NCI-H524 treated with DMSO at 0.1 percent for 48 hours (cell line): ENCODE results near the gene UMOD.

Source experiments
- DNase-seq: peaks from one replicate; lab custom pipeline; 2025; lab: John Stamatoyannopoulos, UW

UMOD gene

DNA sequence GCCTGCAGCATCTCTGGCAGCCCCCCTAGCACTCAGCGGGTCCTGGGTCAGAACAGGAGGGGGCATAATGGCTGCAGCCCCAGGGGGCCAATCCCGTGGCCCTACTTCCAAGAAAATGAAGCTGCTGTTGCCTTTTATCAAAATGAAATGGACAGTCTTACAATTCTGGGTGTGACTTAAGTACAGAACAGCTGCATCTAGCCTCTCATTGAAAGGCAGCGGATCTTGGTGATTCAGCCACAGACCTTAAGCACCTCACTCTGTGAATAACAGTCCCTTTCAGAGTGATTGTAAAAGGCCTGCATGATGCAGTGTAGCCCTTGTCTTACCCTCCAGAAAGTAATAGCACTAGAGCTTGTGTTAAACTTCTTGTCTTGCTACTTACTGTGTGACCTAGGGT lies 11.5 kb upstream of the UMOD start:
- no peak for DNase-seq

DNA sequence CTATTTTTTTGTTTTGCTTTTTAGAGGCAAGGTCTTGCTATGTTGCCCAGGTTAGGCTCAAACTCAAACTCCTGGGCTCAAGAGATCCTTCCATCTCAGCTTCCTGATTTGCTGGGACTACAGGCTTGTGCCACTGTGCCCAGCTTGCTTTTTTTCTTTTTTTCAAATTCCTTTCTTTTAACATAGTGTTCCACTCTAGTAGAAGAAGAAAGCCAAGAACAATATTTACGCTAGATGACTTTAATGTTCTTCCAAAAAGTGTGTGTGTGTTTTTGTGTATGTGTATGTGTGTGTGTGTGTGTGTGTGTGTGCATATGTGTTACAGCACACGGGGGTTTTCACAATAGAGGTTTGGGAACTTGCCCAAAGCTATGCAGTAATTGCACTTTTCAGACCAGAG lies 10.7 kb upstream of the UMOD start:
- no peak for DNase-seq

DNA sequence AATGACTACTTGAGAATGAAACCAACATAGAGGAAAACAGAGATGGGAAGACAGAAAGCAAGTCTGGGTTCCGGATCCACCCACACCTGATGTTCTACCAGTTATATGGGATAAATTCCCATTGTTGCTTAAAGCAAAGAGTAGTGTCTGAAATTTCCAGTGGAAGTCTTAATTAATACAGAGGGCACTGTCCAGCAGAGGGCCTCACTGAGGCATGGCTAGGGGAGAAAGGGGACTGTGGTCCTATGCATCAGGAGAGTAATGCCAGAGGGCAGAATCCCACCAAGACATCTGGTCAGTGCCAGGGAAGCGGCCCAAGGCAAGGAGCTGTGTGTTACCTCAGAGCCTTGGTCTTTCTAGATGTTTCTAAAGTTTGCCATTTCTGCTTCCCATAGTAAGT lies 7.5 kb upstream of the UMOD start:
- DNase-seq, result no peak

DNA sequence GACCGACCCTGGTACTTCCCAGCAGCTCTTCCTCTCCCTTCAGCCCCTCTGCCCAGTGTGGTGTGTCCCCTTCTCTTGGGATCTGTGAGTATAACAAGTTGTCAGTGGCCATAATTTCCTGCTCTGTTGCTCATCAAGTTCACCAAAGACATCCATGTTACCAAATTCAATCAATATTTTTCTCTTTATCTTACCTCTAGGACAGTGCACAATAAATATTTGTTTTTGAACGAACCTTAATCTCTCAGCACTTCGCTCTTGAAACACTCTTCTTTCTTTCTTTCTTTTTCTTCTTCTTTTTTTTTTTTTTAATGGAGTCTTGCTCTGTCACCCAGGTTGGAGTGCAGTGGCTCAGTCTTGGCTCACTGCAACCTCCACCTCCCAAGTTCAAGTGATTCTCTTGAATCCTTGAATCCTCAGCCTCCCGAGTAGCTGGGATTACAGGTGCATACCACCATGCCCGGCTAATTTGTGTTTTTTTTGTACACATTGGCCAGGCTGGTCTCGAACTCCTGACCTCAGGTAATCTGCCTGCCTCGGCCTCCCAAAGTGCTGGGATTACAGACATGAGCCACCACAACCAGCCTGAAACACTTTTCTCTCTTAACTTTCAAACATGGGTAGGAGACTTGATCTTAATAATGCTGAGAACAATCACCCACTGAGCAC lies 2.7 kb upstream of the UMOD start:
- no peak for DNase-seq

DNA sequence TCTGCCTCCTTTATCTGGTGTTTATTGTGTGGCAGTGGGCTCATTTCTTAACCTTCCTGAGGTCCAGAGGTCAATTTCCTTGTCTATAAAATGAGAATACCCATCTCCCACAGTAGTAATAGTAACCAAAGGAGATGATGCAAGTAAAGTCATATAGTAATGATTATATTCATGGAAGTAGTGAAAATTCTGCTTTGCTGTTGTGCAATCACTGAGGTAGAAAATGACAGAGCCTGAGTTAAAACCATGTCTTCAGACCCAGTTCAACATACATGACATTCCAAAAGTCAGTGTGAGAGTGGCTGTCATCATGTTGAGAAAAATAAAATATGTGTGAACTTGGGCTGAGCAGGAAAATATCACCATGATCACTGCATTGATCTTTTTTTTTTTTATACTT lies 864 bp upstream of the UMOD start:
- no peak for DNase-seq

DNA sequence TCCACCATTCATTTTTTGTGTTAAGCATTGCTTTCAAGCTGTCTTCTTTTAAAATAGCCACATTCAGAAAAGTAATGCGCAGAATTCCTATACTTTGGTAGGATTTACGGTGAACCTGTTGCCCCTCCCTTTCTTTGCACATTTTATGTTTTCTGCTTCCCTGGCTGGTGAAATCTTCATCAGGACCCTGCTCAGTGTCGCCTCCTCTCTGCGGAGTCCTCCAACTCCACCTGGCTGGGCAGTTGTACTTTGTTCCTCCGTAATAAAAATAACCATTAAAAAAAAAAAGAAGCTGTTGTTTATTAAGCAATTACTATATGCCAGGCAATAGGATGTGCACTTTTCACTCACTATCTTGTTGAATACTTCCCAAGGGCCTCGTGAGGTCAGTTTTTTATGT lies 2.9 kb downstream of the UMOD start:
- no peak for DNase-seq

DNA sequence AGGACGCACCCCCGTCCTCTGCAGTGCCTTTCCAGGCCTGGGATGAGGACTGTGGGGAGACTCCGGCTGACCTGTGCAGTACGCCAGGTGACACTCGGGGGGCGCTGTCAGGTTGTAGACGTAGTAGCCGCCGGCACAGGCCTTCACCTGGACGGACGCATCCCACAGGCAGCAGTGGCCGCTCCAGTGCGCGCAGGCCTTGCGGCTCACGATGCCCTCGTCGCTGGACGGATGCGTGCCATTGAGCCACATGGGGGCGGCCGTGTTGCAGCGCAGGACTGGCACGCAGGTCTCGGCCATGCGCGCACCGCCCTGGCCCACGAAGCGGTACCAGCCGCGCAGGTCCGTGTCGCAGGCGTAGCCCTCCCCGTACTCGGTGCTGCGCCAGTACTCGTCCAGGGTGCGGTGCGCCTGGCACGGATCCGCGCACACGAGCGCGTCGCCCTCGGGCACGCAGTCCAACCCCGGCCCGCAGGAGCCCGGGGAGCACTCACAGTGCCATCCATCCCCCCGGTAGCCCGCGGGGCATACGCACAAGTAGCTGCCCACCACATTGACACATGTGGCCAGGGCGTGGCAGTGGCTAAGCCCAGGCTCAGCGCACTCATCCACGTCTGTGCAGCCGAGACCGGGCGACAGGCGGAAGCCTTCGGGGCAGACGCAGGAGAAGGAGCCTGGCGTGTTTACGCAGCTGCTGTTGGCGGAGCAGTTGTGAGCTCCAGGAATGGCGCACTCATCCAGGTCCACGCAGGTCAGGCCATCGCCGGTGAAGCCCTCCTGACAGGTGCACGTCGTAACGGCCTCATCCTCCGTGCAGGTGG lies 3.9 kb downstream of the UMOD start:
- no peak for DNase-seq

DNA sequence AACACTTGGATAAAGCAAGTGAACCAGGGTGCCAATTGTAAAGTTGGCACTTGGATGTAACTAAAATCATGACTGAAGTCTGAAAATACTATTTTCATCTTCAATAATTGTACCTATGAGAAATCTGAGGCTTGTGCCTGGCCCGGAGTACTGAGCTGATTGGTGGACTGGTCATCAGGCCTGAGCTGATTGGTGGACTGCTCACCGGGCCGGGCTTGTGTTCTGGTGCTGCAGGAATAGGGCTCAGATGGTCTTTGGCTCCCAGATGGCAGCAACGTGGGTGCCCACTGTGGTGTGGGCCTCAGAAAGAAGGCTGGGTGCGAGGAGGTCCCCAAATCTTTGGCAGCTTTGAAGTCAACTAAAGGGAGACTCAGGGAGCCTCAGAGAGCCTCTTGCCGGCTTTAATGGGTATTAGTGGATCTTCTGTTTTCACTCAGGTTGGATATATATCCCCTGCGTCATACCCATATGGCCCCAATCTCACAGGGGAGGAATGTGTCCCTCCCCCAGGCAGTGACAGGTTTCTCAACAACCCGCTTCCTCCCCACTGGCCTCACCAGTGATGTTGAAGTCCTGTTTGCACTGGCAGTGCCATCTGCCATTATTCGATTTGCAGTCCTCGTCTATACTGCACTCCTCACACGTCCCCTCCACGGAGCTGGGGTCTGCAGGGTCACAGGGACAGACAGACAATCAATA lies 4.7 kb downstream of the UMOD start:
- no peak for DNase-seq

DNA sequence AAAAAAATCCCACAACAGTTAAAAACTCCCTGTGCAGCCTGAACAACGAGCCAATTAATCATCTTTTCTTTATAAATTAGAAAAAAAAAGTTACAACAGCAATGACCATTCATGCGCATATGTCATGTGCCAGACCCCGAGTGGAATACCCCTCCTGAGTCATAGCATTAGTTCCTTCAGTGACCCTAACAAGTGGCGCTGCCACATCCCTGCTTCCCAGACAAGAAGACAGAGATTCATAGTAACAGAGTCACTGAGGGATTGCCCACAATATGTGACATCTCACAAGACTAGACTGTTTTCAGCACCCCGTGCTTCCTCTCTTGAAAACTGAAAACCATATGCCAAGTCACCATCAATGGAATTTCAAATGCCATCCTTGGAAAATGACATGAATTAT lies 7.9 kb downstream of the UMOD start:
- no peak for DNase-seq

DNA sequence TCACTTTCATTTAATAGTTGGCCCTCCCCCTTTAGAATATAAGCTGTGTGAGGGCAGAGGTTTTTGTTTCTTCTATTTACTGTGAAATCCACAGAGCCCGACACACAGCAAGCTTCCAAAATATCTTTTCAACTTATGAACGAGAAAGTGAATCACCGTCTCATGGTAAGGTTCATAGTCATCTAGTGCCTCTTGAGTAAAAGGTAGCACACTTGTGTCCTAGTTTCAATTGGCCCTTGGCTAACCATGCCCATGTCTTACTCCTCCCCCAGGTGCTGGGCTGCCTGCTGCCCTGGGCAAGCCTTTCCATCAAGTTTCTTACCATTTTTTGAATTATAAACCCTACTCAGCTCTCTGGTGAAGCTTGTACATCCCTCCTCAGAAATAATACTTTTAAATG lies 12.8 kb downstream of the UMOD start:
- DNase-seq, result no peak

DNA sequence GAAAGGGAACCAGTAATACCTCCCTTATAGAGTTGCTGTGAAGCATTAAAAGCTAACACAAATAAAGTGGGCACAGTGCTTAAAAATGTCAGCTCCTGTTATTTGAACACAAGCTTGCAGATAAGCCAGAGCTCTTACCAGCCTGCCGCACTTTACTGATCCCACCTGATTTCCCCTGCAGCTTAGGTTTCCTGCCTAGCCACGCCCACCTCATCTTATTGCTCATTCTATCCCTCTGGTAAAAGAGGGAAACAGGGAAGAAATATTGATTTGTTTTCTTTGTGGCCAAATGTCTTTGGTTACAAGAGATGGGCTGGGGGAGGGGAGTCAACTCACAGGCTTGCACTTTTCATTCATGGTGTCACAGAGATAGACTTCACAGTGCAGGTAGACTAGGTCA lies 15.6 kb downstream of the UMOD start:
- DNase-seq, result no peak

DNA sequence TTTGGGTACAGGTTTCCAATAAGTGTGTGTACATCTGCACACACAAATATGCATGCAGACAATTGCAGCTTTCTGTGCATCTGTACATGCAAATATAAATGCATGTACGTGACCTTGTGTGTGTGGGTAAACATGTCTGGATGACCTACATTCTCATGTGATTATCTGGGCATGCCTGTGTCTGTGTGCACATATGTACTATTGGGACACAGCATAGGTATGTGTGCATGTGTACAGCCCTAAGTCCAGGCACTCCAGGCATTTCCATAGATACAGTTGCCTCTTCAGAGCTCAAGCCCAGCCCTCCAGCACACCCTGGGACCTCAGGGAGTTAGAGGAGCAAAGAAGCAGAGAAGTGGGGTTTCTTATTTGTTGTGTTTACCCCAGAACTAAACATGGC lies 18.1 kb downstream of the UMOD start:
- DNase-seq, result no peak

DNA sequence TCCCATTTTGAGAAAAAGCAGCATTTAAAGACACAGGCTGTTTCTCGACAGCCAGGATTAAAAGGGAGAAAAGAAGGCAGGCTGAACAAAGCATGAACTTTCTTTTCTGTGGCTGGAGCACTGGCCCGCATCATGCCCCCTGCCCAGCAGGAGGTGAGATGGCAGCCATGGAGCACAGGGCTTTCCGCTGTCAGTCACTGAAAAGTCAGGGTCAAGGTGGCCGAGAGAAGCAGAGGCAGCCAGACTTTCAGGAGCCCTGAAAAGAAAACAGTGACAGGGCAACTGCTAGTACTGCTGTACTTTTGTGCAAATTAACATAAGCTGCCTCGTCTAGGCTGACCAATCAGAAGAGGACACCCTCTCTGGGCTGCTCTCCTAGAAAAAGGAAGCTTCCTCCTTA lies 19.4 kb downstream of the UMOD start:
- DNase-seq, result no peak

DNA sequence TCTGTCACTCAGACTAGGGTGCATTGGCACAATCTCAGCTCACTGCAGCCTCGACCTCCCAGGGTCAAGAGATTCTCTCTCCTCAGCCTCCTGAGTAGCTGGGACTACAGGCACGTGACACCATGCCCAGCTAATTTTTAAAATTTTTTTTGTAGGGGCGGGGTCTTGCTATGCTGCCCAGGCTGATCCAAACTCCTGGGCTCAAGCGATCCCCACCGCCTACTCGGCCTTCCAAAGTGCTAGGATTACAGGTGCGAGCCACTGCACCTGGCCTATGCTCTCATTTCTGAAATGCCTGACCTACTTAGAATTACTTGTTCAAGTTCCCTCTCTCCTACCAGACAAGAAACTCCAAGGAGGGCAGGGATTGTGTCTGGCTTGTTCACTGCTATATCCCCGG lies 20.1 kb downstream of the UMOD start:
- no peak for DNase-seq

DNA sequence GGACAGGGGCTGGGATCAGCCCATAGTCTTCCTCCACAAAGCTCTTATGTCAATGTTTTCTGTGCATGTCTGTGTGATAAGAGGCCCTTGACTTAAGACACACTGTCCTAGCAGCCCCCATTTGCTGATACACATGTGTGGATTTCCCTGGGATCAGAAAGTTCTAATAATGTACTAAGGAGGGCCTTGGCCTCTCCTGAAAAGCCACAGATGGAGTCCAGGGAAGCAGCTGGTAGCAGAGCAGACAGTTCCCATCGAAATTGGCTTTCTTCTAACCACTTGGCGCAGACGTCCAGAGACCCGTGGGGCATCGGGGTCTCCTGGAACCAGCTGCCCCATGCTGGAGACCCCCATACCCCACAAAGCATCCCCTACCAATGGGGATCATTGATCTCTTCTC lies 20.9 kb downstream of the UMOD start:
- no peak for DNase-seq

DNA sequence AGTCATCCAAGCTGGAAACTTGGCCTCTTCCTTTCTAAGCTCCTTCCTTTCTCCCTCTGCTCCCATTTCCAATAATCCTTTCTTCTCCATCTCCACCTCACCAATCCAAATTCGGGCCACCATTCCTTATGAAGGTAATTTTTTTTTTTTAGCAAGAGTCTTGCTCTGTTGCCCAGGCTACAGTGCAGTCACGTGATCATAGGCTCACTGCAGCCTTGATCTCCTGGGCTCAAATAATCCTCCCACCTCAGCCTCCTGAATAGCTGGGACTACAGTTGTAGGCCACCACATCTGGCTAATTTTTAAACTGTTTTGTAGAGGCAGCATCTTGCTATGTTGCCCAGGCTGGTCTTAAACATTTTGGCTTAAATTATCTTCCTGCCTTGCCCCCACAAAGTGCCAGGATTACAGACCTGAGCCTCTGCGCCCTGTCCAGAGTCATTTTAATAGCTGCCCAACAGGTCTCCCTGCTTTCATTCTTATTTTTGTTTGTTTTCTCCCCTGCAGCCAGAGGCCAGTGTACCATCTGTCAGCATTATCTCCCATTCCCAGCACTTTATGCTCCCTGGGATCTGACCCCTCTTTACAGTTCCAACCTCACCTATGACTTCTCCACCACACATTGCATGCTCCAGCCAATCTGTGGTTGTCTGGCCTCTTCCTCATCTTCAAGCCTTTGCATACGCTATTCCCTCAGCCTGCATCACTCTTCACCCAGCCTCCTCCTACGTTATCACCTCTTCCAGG lies 22.9 kb downstream of the UMOD start:
- DNase-seq, result no peak

DNA sequence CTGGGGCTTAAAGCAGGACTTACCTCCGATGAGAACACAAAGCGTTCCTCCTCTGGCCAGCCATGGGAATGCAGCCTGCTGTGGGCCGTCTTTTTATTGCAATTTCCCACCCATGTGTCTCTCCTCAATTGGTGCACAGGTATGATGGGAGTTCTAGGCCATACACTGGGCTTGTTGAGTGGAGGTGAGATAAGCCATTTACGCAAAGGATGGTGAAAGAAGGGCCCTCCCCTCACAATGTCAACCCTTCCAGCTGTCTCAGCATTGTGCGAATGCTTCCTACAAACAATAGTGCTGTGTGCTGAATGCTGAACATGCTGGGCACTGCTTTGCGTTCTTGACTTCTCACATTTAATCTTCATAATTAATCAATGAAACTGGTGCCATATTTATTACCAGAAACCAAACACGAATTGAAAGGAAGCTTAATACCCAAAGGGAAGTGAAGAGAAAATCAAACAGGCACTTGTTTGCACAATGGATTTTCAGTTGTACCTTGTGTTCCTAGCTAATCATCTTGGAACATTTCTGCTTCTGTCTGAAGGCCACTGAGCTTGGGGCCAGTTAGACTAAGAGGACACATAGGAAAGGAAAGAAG lies 25.0 kb downstream of the UMOD start, which contains the start of gene GP2:
Gene GP2, minus strand, starts transcription at position 70 of the 598 bp plus-strand sequence. CDS start 1,082 bp downstream, outside the sequence.
- DNase-seq, result no peak

DNA sequence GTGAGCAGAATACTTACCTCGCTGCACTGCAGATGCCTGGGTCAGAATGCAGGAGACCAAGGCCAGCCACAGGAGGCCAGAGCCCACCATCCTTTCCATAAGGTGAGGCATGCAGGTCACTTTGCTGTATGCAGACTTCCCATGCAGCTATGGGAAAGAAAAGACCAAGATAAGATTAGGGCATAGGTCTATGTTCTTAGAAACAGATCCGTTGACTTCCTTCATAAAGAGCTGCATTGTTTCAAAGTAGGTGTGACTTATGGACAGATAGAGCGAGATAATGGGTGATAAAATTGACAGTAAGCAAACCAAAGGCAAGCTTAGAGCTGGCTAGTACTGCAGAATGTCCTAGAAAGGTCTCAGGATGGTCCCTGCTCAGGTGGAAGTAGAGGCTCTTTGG lies 26.2 kb downstream of the UMOD start:
- DNase-seq, result no peak

DNA sequence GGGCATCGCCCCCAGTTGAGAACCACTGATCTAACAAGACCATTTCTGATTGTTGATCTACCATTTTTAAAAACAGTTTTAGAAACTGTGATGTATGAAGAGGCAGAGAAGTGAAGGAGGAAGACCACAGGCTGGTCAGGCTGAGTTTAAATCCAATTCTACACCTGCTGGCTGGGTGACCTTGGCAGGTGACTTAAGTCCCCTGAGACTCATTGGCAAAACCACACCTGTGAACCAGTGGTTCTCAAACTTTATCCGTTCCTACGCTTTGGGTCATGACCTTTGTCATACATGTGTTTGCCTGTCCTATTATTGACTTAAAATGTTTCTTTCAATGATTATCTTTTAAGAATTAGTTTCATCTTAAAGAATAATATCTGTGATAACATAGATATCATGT lies 27.5 kb downstream of the UMOD start:
- no peak for DNase-seq

DNA sequence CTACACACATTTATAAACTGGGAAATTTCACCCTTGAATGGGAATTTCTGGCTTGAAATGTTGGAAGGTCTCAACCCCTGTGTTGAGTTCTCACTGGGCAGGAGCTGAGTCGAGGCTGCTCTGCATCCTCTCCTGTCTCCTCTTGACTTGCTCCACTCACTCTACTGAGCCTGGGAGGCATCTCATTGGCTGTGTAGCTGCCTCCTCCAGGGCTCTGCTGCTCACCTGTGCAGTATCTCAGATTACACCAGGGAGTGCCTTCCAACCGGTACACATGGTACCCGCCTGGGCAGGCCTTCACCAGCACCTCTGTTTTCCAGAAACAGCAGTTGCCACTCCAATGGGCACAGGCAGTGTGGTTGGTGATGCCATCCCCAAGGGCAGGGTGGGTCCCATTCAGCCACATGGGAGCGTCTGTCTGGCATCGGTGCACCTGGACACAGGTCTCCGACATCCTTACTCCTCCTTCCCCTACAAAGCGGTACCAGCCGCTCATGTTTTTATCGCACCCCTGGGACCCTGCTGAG lies 28.9 kb downstream of the UMOD start:
- no peak for DNase-seq

DNA sequence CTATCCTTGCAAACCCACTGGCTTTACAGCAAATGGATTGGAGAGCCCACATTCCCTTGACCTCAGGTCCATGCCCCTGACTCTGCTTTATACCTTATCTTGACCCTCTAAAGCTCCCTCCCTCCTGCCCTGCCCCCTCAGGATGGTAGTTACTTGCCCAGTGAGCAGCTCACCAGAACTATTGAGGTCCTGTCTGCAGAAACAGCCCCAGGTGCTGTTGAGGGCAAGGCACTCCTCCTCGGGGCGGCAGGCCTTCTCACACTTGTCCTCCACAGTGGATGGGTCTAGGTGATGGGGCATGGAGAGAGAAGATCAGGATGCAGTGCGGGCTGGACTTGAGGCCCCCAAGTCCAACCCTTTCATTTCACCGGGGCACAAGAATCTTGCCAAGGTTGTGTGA lies 29.8 kb downstream of the UMOD start:
- DNase-seq, result no peak

DNA sequence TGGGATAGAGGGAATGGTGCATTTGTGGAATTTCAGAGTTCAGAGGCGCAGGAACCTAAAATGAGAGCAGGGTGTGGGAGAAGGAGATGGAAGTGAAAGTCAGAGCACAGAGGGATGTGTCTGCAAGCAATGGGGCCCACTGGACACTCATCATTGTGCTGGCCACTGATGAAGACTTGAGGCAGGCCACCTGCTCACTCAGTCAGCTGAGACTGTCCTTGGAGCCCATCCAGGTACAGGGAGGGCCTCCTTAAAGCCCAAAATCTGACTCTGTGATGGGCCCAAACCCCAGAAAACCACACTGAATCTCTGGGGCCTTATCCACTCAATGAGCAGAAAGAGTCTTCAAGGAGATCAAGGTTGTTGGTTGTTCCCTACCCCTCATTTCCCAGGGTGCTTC lies 30.8 kb downstream of the UMOD start:
- DNase-seq, result no peak
